ENCODE data around the gene CCDC85C.

The CCDC85C gene

GRCh38 chr14:99467336-99468078, 136.5 kb downstream of the CCDC85C start:
- no peak for DNase-seq

GRCh38 chr14:99466758-99467157, 137.2 kb downstream of the CCDC85C start:
- no peak for DNase-seq

- DNase-seq: no peak
Observed at GRCh38 chr14:99465288-99465687, 138.7 kb downstream of the CCDC85C start.

GRCh38 chr14:99463974-99464373, 140.0 kb downstream of the CCDC85C start:
- no peak for DNase-seq

GRCh38 chr14:99462210-99462609, 141.8 kb downstream of the CCDC85C start:
- no peak for DNase-seq

GRCh38 chr14:99461411-99462085, 142.5 kb downstream of the CCDC85C start:
- DNase-seq: no peak

- no peak for DNase-seq
Observed at GRCh38 chr14:99460793-99461192, 143.2 kb downstream of the CCDC85C start.

- no peak for DNase-seq
Observed at GRCh38 chr14:99459481-99460100, 144.4 kb downstream of the CCDC85C start.

- no peak for DNase-seq
Observed at GRCh38 chr14:99454246-99454645, 149.8 kb downstream of the CCDC85C start.

- DNase-seq: no peak
Observed at GRCh38 chr14:99452968-99453367, 151.0 kb downstream of the CCDC85C start.

GRCh38 chr14:99451234-99451633, 152.8 kb downstream of the CCDC85C start:
- DNase-seq: no peak

GRCh38 chr14:99450266-99450665, 153.7 kb downstream of the CCDC85C start:
- no peak for DNase-seq

Measured in stimulated activated CD4-positive, alpha-beta T cell treated with anti-CD3 and anti-CD28 coated beads, Interleukin-1b, Interleukin-23, amount 100 ng/mL, for 48 hours (primary cell).